Activated gamma-delta T cell treated with Interleukin-2 at 50 U/mL for 16 hours (primary cell): Measurements from ENCODE around the gene SLC5A7.

ENCODE experiments used
- DNase-seq: peaks from one replicate; pipeline ENCODE4 v3.0.0-alpha.2; 2020

The SLC5A7 gene

DNA sequence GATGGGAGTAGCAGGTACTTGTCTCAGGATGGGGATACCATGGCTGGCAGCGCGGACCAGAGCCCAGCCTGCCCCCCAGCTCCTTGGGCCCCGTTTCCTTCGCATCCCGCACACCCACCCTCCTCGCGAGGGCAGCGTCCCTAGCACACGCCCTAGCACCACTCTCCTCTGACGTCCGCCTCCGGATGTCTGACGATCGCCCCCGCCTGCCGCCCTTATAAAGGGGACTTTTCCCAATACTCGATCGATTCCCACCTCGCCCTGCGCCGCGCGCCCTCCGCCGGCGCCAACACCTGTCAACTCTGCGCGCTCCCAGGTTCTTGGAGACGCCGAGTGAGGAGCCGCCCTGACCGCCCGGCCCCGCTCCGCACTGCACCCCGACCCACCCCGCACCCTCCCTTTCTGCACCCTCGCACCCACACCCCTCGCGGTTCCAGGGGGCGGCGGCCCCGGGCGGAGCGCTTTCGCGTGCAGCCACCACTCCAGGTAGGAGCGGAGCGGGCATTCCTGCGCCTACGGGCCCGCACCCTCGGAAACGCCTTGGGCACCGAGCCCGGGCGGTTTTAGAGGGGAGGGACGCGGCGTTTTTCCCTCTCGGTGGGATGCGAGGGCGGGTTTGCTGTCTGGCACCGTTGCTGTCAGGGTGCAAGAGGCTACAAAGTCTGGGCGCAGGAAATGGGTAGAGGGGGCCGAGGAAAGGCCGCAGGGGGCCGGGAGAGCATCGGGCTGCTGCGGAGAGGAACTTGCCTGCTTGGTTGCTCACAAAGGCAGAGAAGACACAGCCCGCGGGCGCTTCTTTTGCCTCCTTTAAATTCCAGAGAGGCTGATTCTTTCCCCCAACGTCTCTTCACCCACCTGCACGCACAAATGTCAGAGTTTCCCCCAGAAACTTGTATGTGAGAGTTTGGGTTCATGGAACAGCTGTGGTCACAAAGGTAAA lies at the start of gene SLC5A7:
Gene SLC5A7, plus strand, starts transcription at position 247 of the 940 bp plus-strand sequence. CDS start 1,632 bp downstream, outside the sequence.
- no peak for DNase-seq

DNA sequence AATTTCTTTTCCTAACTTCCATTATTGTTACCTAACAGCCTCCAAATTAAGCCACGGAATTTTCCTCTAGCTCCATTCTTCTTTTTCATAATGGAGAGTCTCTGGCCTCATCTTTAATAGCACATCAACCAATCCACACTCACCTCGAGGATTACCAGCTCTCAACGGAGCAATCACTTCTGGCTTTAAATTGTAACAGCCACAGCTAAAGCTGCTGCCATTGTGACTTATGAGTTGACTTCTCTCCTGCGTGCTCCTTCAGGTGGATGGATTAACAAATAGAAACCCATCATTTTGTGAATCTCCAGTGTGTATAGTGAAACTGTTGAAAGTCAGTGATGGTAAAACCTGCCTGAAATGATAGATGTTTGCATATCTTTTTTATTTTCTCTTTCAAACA lies 24.9 kb upstream of the SLC5A7 start:
- DNase-seq, result no peak

DNA sequence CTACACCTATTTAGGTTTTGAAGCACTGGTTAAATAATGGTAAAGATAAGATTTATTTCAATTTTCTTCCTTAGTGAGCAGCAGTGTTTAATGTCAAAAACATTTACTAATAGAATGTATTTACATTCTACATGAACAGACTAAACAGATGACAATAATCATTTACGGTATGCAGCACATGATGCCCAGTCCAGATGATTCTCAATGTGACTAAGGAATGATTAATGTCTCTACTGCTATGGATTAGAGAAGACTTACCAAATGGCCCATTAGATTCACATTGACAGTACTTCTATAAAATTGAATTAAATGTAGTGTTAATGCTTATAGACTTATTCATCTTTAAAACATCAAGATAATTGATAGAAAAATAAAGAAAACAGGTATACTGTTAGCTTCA lies 22.1 kb upstream of the SLC5A7 start:
- no peak for DNase-seq

DNA sequence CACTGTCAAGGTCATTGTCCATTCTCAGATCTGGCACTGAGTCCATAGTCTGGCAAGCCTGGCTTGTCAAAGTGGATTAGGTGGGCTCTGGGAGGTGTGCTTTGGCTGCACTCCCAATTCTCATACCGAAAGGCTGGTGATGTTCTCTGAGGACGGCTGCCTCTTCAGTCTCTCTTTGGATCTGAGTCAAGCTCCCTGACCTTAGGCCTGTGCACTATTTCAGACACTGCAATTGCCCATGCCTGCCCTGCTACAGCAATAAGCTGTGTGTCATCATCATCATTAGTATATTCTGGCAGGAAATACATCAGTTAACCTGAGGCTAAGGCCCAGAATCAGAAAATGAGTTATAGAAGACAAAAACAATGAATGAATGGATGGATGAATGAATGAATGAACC lies 1.6 kb upstream of the SLC5A7 start:
- DNase-seq, result no peak

DNA sequence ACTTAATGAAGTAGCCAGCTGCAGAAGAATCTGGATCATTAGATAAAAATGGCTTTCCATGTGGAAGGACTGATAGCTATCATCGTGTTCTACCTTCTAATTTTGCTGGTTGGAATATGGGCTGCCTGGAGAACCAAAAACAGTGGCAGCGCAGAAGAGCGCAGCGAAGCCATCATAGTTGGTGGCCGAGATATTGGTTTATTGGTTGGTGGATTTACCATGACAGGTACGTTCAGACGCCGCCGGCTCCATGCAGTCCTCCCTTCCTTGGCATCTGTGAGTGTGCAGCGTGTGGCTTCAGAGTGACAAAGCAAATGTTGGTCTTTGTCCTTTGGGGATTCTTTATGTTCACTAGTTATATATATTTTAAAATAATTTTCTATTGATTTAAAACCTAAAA lies 1.8 kb downstream of the SLC5A7 start:
- DNase-seq, result no peak

DNA sequence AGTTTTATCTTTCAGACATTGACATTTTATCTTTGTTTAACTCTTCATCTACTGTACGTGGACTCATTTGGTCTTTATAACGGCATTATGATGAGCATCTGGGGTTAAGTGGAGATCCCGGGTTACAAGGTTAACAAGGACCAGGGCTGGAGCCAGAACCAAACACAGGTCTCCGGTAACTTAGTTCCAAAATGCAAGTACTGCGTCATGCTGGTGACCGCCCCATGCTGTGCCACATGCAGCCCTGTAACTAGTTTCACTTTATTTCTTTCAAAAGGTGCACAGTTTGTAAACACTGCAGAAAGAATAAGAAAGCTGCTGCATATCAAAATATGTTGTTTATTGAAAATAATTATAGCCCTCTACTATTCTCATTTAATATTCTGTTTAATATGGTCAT lies 3.1 kb downstream of the SLC5A7 start:
- no peak for DNase-seq

DNA sequence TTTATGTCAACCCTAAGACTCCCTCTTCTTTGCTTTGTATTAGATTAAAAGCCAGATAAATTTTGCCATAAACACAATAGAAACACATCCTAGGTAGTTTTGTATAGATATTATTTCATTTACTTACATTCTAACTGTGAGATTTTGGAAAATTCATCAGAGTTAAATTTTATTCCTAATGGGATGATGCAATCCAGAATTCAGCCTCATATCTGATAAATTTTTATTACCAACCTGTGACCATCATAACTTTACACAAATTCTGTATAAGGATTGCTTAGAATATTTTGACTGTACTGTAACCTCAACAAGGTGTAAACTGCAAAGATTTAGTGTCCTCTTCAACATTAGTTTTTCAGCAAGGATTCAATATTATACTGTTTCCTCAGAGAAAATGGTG lies 4.4 kb downstream of the SLC5A7 start:
- no peak for DNase-seq

DNA sequence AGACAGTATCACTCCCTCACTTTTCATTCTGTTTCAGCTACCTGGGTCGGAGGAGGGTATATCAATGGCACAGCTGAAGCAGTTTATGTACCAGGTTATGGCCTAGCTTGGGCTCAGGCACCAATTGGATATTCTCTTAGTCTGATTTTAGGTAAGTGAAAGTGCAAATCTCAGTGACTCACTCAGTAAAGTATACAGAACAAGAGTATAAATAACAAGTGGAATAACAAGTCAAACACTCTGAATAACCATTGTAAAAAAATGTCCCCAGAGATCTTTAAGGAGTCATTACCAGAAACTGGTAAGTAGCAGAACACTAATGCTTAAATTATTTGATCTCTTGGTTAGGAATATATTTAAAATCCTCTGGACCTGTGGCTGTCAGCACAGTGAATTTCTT lies 5.7 kb downstream of the SLC5A7 start:
- DNase-seq, result no peak

DNA sequence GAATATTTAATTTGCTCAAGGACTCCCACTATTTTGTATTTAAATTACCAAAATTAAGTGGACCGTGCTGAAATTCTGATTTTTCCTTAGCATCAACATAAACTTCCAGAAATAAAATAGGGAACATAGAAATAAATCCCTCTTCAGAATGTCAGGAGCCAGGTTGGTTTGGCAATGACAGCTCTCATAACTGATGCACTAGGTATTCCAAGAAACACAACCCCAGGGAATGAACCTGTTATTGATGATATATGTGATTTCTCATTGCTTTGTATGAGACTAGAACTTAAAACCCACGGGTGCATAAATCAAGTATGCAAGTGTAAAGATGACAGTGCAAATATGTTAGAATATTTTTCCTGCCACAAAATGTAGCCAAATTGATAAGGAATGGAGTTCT lies 12.8 kb downstream of the SLC5A7 start:
- DNase-seq, result no peak

DNA sequence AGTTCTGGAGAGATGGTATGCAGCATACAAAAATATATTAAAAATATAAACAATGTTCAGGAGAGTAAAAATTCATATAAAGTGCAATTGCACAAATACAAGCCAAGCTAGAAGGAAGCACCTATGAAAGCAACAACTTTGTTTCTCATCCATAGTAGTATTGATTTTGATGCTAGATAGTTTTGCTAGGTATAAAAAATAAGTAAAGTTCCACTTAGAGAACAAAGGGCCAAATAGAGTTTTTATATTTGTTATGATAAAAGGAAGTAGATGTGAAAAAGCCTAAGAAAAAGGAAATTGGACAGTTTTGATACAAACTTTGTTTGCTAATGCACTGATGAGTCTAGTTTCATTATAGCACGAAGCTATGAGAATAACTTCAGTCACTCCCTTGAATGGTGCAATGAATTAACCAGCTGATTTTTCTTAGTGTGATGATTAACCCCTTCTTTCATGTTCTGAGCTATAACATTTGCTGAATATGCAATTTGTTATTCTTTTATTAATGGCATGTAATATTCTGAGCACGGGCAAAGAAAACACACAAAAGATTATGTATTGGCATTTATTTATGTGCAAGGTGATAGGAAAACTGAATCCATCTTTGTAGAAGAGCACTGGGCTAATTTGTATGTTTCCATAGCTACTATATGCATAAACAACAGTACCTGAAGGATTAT lies 24.7 kb downstream of the SLC5A7 start:
- no peak for DNase-seq

DNA sequence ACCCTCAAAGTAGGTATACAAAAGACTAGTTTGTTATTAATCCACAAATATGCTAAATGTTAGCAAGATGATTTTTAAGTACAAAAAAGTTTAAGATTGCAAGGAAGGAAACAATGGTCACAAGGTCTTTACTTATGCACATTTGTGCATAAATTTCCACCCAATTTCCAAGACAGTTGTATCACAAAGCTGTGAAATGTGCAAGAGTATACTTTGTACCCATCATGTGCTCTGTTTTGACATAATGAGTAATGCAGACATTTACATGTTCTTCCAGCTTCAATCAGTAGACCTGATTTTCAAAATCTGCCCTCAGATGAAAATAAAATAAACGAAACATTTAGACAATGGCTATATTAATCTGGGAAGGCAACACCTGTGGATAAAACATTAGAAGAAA lies 27.0 kb downstream of the SLC5A7 start:
- DNase-seq, result no peak

DNA sequence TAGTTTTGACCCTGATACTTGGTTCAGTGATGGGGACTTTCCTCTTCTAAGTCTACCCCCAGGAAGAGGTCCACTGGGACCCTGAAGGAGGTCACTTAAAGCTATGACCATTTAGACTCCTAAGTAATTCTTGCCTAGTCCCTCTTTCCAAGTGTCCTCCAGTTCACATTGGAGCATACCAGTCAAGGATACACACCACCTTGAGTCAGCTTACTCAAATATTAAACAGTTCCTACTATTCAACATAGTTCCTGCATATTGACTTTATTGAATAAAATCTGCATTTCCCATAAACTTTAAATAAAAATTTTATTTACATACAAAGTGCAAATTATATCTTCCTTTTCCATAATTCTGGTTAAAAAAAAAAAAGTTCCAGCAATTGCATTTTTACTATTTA lies 36.3 kb downstream of the SLC5A7 start:
- no peak for DNase-seq

DNA sequence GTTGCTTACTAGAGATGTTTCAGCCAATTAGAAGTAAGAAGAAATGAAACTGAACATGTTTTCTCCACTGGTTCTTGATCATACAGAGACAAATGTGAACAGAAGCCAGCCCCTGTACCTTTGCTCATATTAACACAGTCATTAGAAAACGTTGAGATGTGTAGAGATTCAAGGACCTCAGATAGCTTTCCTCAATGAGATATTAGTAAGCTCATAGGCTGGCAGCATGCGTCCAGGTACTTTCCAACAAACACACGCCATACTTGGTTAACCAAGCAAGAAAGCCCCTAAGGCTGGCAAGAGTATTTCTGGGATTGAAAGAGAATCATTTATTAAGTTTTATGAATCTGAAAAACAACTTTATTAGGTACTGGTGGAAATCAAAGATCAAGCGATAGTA lies 37.5 kb downstream of the SLC5A7 start:
- DNase-seq, result no peak

DNA sequence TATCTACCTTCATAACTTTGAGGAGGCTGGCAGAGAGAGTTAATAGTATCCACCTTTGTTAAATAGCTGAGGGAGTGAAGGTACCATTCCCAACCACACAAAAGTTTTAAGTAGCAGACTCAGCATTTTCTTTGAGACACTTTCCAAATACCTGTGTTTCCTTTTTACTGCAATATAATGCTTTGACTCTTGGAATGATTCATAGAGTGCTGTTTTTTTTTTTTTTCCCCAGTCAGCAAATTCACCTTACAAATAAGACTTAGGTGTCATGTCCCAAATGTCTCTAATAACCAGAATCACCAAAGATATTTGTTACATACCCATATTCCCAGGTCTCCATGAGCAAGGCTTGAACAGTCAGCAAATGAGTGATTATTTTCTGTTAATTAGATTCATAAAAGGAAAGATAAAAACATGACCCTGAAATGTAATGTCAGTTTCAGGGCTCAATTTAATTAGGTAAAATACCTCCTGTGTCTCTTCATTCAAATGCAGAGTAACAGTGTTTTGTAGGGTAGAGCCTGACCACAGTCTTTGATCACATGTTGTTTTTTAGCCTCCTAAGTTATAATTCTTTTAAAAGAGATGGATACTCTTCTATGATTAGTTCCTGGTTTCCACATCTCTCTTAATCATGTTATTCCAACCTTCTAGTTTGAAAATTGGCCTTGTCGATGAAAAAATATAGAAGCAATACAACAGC lies 39.9 kb downstream of the SLC5A7 start:
- no peak for DNase-seq

DNA sequence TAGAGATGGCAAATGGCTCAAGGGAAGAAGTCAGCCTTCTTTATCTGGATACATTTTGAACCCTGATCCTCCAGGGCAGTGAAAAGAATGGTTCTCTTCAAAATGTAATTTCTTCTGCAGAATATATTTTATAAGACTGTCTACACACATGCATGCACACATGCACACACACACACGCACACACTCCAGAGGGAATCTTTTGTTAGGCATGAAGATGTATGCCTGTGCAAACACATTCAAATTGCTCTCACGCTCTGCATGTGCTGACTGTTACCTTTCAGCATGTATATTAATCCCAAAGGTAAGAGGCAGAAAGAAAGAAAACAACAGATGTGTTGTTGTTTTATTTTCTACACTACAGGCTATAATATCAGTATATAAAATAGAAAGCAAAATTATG lies 43.2 kb downstream of the SLC5A7 start:
- DNase-seq, result no peak

DNA sequence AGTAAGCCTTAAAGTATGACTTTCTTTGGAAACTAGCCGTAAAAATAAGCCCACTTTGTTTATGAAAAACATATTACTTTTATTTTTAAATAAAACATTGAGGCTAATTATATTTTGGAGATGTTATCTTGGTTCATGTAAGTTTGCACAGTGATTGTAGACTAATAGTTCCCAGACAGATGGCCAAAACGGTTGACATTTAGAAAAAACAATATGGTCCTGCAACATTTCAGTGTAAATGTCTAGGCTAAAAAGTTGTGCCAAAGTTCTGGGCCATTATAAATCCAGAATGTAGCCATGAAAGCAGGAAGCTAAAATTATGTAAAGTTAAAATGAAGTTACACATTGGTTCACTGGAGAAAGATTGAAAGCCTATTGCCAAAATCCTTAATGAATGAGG lies 43.6 kb downstream of the SLC5A7 start:
- no peak for DNase-seq

DNA sequence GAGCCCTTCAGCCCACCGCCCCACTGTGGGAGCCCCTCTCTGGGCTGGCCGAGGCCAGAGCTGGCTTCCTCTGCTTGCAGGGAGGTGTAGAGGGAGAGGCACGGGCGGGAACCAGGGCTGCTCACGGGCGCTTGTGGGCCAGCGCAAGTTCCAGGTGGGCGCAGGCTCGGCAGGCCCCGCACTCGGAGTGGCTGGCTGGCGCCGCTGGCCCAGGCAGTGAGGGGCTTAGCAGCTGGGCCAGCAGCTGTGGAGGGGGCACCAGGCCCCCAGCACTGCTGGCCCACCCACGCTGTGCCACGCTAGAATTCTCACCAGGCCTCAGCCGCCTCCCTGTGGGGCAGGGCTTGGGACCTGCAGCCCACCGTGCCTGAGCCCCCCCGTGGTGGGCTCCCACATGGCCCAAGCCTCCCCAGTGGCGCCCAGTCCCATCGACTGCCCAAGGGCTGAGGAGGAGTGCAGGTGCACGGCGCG lies 45.2 kb downstream of the SLC5A7 start:
- no peak for DNase-seq

DNA sequence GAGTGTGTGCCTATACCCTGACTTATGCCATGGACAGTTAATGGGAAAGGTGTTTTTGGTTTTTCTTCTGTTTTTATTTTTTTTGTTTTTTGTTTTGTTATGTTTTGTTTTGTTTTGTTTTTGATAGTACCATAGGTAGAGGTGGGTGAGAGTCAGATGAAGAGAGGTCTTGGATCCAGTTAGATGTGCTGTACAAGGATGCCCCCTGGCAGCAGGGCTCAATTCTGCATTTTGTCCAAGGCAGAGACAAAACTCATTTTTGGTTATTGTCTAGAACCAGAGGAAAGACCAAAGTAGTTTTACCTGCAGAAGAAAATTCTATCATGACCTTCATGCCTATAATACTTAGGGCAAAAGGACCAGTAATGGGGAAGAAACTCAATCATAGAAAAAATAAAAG lies 48.5 kb downstream of the SLC5A7 start:
- DNase-seq, result no peak

DNA sequence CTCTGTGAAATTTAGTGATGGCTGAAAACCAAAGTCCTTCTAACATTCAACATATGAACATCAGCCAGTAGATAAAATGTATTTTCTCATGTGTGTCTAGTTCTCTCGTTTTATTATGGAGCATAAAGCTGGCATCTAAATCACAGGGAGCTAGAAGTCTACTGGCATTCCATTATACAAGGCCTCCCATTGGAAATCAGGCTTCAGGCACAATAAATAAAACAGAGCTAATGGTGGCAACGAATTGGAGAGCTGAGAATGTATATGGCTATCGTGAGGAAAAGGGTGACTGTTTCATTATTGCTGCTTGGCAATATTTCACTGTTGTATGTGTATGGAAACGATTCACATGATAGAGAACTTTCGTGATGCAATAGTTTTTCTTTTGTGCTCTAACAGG lies 62.4 kb downstream of the SLC5A7 start:
- DNase-seq, result no peak

DNA sequence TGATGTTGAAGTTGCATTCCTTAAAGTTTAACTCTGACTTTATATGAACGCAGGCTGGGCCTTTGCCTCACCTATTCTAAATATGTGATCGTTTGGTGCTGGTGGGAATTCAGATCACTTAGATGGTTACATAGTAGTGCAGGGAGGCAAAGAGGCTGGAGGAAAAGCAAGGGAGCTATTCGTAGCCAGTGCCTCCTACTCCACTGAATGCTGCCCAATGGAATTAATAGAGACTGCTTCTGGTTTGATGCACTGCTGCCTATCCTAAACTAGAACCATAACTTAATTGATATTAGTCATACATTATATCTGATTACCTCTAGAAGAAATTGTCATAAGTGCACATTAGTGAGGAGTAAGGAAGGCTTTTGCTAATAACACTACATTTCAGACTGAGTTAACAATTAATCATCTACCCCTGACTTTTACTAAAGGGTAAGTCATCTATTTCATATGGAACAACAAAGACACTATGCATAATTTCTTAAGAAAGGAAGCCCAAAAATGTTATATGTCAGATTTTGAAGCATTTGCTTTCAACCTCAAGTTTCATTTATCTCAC lies 72.3 kb downstream of the SLC5A7 start:
- no peak for DNase-seq

DNA sequence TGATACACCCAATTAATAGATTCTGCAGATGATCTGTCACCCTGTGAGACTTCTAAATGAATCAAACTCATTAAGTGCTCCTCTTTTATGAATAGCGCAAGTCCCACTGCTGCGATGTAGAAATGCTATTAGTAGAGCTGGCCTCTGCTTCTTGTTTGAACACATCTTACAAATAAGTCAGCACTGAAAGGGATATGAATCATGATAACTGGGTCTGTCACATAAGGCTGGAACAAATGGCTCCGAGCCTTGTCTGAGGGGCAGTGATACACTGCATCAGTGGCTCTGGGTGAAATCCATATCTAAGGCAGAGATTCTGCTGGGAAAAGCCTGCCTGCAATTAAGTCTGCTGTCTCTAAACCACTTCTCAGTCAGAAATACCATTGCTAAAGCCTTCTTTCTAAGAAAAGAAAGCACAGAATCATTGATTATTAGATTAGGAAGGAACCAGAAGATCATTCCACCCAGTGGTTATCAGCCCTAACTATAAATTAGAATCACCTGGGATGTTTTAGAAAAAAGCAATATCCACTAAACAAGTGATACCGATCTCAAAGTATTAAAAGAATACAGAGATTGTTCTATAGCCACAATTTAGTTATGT lies 75.2 kb downstream of the SLC5A7 start:
- no peak for DNase-seq
